ENCODE measurements around the gene ZNF524. TPM values are rescaled to one million over a fixed set of nuclear protein-coding genes. Genes with fewer than 3 reads are reported as not detected.
A peak's percentile ranks its signal among the peaks of the same experiment; 100 is the strongest.

The ZNF524 gene
- total RNA-seq, 4 donors from 2014 or later: 30.3 to 45.2 (median 44.4) TPM

GRCh38 chr19:55554302-55554701 lies 45.8 kb upstream of the ZNF524 start:
- H3K9me3 ChIP-seq: no peaks in the 10 kb centered on the region
- H3K27me3 ChIP-seq: no peaks in the 10 kb centered on the region
- no peak for DNase-seq
- H3K36me3 ChIP-seq: no peaks in the 10 kb centered on the region
- H3K4me1 ChIP-seq: peaks cover 0 to 6% (median 0%) of the 10 kb centered on the region in 4 donors
- TF ChIP-seq POLR2A (IDR thresholded peaks at IDR 0.05) (no peak), CTCF (IDR thresholded peaks at IDR 0.05) (no peak)
- H3K27ac ChIP-seq: no peak overlapping the region
- H3K4me3 ChIP-seq: no peak overlapping the region

- no peak for TF ChIP-seq CTCF (IDR thresholded peaks at IDR 0.05)
- no peak for TF ChIP-seq POLR2A (IDR thresholded peaks at IDR 0.05)
- H3K4me1 ChIP-seq: peaks cover 0 to 2% (median 0%) of the 10 kb centered on the region in 4 donors
Observed at GRCh38 chr19:55554741-55555152, 45.3 kb upstream of the ZNF524 start.

GRCh38 chr19:55559684-55560083 lies 40.4 kb upstream of the ZNF524 start:
- no peaks in the 10 kb centered on the region for H3K4me1 ChIP-seq
- TF ChIP-seq POLR2A (IDR thresholded peaks at IDR 0.05): no peak
- no peak for TF ChIP-seq CTCF (IDR thresholded peaks at IDR 0.05)
- H3K27me3 ChIP-seq: no peaks in the 10 kb centered on the region
- no peak overlapping the region for H3K27ac ChIP-seq
- no peak for DNase-seq
- H3K9me3 ChIP-seq: peaks cover 0 to 4% (median 0%) of the 10 kb centered on the region in 4 donors
- no peak overlapping the region for H3K4me3 ChIP-seq
- no peaks in the 10 kb centered on the region for H3K36me3 ChIP-seq

More at GRCh38 chr19:55554741-55555152, 45.3 kb upstream of the ZNF524 start:
- Histone ChIP-seq H3K27ac (no peak overlapping the region), H3K27me3 (no peaks in the 10 kb centered on the region), H3K9me3 (no peaks in the 10 kb centered on the region), H3K36me3 (no peaks in the 10 kb centered on the region), H3K4me3 (no peak overlapping the region)
- no peak for DNase-seq

- TF ChIP-seq CTCF (IDR thresholded peaks at IDR 0.05): no peak
- TF ChIP-seq POLR2A (IDR thresholded peaks at IDR 0.05): peak in 1 of 2 donors; percentile 26
- H3K36me3 ChIP-seq: no peaks in the 10 kb centered on the region
- DNase-seq: peak in 1 of 3 donors; percentile 61
Observed at GRCh38 chr19:55563261-55563690, 36.8 kb upstream of the ZNF524 start.

GRCh38 chr19:55566823-55567222 lies 33.3 kb upstream of the ZNF524 start:
- Histone ChIP-seq H3K36me3 (no peaks in the 10 kb centered on the region), H3K4me1 (no peaks in the 10 kb centered on the region), H3K4me3 (no peak overlapping the region), H3K27ac (no peak overlapping the region), H3K9me3 (no peaks in the 10 kb centered on the region), H3K27me3 (no peaks in the 10 kb centered on the region)
- no peak for DNase-seq
- TF ChIP-seq POLR2A (IDR thresholded peaks at IDR 0.05) (no peak), CTCF (IDR thresholded peaks at IDR 0.05) (no peak)

More at GRCh38 chr19:55563261-55563690, 36.8 kb upstream of the ZNF524 start:
- H3K27me3 ChIP-seq: no peaks in the 10 kb centered on the region
- no peaks in the 10 kb centered on the region for H3K4me1 ChIP-seq
- peaks cover 0 to 4% (median 0%) of the 10 kb centered on the region in 4 donors for H3K9me3 ChIP-seq
- H3K27ac ChIP-seq: no peak overlapping the region
- no peak overlapping the region for H3K4me3 ChIP-seq
